Activated naive CD4-positive, alpha-beta T cell (primary cell): ENCODE results near the gene EMP1.

Source experiments
- DNase-seq, 4 experiments: peaks; one replicate each; lab custom pipeline; 2025; lab: John Stamatoyannopoulos, UW

EMP1 gene

DNA sequence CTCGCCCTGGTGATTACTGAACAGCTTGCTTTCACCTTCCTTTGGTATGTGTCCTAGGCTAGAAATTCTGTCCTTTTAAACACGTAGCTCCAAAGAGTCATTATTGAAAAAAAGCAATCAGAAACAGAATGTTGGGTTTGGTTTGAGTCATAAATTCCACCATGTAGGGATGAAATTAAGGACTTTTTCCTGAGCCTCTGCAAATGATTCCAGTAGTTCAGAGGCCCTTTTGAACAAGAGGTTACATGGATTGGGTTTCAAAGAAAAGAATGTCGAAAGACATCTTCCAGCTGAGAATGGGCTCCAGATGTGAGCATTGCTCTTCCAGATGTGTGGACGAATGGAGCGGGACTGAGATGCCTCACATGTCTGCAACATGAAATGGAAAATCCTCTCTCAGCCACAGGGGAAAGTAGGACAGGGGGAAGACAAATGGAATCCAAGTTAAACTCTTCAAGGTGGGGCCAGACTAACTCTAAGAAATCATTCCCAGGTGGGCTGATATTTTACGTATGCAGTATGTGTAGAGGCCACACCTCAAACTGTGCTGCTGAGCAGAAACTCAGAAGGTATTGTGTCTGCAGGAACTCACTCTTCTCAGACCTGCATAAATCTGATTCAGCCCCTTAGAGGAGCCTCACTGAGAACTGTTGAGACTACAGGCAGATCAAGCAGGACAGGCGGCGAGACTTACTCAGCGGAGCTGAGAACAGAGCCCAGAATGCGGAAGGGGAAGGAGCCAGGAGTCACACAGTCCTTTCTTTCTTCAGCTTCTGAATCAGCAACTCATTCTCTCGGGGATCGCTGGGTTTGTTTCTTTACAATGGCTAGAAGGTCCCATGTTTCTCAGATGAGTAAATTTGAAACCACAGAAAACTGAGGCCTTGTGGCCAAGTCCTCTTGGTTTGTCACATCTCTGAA, 23.3 kb upstream of the EMP1 start:
- DNase-seq = no peak

DNA sequence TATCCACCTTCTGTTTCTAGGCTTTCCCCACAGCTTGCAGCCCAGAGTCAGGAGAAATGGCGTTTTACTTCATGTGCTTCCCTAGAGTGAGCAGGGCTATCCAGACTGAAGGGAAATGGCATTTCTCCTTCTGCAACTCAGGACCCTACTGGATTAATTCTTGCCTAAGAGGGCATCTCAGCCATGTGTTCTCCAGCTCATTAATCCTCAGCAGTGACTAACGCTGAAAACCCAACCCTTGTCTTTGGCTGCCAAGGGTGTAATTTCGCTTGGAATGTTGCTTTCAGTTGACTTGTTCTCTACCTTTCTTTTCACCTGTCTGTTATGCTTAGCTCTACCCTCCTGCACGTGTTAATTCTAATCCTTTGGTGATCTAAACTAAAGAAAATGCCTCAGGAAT, 21.0 kb upstream of the EMP1 start:
- no peak for DNase-seq

DNA sequence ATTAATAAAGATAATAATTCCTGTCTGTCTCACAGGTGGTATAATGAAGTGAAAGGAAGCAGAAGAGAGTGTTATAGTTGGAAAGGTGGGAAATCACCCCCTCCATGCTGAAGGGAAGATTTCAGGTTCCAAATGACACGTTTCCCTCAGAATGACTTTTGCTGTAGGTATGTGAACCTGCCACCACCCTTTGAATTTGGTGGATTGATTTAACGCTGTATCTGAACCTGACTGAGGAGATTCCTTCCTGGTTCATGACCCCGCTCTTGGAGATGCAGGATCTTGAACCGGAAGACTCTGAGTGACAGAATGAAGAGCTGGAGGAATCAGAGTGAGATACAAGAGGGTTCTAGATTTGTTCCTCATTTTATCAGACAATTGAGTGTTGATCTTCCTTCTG, 20.3 kb upstream of the EMP1 start:
- DNase-seq = no peak

DNA sequence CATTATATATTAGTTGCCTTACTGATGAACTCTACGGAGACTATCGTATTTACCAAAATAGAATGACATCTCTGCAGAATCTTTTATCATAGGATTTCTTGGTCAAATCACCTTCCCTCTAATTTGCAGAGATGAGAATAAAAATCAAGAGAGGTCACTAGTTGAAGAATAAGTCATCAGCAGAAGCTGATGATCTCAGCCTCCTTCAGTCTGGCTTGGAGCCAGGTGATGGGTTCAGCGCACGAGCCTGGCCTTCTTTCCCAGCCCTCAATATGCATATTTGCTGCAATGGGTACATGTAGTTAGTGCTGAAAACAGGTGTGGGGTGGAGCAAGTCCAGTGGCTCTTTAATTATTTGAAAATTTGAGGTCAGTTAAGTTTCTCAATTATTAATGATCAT, 19.2 kb upstream of the EMP1 start:
- no peak for DNase-seq

DNA sequence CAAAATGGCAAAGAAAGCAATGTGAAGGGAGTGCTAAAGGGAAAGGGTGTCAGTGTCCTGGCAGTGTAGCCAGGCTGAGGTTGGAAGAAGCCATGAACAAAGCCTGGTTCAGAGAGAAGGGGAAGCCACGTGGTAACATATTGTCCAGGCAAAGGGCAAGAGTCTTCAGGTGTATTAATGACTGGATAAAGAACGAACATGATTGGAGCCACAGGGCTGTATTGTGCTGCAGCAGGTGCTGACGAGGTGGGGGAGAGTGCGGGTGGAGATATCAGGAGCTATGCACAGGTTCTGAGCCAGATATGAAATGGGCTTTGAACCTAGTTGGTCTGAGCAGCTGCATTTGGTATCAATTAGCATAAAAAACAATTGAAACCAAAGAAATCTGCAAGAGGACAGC, 18.6 kb upstream of the EMP1 start:
- no peak for DNase-seq

DNA sequence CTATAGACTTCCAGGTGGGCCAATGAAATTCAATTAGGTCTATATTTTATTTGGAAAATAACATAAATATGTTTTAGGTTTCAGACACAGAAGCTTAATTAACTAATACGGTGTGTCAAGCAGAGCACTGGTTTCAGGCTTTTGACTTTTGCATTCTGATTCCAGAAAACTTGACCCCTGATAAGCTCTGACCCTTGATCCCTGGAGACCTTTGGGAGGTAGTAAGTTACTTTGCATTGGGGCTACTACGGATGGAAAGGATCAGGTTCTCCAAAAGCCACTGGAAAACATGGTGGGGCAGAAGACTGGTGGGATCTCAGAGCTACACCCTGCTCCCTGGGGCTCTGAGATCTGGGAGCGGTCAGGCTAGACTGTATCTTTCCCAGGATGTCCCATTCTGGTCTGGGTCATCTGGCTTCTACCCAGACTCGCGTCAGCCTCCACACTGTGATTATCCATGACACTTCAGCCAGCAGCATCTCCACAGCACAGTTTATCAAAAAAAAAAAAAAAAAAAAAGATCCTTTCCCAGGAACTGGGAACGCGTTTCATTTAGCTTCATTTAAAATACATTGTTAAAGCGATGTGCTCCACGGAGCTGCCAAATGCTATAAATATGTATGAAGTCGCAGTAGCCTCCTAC, 17.8 kb upstream of the EMP1 start:
- DNase-seq = no peak

DNA sequence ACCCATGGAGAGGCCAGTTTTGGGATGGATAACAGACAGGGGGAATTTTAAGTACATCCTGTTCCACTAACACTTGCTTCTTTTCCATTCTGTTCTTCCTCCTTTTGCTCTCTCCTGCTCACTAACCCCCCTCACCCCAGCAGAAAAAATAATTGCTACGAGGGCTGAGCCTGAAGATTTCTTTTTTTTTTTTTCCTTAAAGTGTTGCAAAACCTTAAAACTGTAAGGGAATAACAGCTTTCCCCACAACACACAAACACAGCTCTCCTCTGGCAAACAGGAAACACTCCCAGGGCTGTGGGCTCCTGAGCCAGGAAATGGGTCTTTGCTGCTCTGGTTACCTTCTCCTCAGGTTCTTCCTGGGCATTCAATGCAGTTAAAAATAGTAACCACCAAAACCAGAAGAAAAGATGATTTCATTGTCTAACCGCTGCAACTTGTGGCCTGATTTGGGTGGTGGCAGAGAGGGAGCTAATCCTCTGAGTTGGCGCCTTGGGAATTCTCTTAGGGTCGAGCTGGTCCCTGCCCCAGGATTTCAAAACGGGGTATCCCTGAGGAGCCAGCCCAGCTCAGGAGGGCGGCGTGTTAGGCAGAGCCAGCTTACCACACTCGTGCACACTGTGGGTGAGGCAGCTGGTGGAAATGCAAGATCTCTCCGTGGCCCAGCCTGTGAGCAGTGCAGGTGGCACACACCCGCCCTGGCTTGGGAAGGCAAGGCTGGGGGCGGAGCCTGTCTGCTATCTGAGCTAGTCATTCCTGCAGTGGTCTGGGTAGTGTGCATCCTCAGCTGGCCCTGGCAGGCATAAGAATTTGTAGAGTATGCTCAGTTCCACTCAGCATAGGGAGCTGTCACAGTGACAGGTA, 17.1 kb upstream of the EMP1 start:
- DNase-seq = peak in 2 of 4 experiments; percentile 15 to 47

DNA sequence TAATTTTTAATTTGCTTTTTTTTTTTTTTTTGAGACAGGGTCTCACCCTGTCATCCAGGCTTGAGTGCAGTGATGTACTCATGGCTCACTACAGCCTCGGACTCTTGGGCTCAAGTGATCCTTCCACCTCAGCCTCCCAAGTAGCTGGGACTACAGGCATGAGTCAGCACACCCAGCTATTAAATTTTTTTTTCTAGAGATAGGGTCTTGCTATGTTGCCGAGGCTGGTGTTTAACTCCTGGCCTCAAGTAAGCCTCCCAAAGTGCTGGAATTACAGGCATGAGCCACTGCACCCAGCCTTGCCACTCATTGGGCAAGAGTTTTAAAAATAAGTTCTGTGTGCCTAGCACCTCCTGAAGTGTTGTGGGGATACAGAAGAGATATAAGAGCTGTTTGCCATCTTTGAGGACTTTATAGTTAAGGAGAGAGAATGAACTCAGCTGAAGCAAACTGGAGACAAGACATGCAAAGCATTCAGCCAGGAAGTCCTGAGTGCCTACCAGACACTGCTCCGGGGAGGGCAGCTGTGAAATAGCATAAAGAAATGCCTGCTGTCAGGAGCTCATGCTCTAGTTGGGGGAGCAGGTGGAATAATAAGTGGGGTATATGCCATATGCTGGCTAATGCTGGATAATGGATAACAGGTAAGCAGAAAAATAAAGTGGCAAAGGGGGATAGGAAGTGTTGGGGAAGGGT, 15.0 kb upstream of the EMP1 start:
- no peak for DNase-seq

DNA sequence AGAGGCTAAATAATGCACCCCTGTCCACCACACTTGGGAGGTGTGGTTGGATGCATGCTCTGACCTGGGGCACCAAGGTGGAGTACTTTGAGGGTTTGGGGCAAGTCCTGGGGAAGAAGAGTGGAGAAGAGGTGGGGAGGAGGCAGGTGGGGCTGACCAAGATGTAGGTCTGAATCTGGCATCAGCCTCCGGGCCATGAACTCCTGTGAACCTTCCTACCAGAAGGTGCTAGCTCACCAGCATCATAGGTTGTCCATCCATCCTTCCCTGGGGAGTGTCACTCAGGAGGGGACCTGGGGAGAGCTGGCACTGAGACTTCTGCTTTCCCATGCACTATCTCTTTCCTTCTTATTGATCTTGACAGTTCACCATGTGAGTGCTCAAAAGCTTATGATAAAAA, 13.6 kb upstream of the EMP1 start:
- no peak for DNase-seq

DNA sequence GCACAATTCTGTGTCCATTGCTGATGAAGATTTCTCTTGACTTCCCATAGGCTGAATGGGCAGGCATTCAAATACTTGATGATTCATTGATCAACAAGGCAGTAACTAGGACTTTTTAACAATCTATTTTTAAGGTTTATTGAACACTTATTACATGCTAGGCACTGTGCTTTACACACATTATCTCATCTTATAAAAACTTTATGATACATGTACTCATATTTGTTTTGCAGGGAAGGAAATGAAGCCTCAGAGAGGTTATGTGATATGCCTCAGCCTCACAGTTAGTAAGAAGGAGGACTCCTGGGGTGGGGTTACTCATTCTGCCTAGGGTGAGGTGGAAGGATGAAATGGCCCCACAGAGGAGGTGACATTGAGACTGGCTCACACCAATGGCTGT, 12.9 kb upstream of the EMP1 start:
- no peak for DNase-seq

DNA sequence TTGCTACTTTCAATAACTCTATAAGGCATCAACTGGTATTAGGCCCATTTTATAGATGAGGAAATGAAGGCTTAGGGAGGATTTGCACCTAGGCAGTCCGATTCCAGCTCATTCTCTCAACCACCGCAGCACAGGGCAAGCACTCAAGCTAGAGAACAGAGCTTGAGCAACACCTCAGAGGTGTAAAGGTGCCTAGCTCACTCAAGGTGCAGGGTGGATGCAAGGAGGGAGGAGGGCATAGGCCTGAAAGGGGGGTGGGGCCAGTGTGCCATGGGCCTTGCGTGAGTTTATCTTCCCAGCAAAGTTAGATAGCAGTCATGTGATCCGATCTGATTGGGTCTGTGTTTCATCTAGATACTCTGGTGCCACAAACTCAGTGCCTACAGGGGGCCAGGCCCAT, 10.2 kb upstream of the EMP1 start:
- DNase-seq = no peak

DNA sequence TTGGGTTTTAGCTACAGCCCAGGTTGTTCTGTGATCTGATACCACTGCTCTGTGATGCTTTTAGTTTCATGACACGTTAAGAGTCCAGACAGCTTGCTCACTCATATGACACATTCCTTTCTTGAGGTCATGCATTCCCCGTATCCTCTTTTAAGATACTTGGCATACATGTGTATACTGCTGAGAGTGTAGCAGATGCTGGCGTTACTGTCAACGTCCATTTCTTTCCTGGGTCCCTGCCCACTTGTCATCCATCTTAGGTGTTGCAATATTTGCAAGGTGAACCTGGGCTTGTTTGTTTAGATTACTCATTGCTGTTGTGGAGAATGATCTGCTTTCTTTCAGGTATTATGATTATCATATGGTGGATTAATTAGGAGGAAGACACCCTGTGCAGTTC, 9.1 kb upstream of the EMP1 start:
- DNase-seq = no peak

DNA sequence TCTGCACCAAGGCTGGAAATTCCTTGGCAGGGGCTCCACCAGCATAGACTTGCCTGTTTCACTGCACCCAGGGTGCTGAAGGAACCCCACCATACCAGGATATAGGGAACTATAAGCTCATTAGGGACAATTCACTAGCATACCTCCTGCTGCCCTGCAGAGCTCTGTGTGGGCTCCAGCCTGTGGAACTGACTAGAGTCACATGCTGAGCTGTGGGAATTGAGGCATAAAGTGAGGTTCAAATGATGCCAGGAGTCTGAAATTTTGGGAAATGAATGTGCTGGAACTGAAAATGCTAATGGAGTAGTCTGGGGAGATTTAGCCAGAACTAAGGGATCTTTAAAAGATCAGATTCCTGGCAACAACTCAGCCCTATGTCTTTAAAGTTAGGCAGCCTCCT, 7.3 kb upstream of the EMP1 start:
- no peak for DNase-seq

DNA sequence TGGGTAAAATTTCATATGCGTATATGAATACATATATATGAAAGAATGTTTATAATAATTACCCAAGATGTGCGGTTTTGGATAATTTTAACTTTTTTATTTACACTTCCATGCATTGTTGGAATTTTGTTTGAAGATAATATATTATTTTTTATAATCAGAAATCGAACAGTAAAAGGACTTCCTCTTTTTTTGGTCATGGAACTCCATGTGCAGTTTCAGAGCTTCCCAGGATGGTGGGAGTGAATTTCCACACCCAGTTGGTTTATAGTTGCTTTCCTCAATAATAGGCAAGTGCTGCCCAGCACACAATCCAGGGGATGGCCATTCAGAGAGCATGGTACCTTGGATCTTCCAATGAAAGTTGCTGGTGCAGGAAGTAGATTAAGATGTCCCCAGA, 6.3 kb upstream of the EMP1 start:
- DNase-seq = no peak

DNA sequence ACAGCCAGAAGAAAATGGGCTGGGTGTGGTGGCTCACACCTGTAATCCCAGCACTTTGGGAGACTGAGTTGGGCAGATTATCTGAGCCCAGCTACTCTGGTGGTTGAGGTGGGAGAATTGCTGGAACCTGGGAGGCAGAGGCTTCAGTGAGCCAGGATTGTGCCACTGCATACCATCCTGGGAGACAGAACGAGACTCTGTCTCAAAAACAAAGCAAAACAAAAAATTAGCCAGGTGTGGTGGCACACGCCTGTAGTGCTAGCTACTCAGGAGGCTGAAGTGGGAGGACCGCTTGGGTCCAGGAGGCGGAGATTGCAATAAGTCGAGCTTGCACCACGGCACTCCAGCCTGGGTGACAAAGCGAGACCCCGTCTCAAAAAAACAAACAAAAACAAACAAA, 3.8 kb upstream of the EMP1 start:
- DNase-seq = no peak

DNA sequence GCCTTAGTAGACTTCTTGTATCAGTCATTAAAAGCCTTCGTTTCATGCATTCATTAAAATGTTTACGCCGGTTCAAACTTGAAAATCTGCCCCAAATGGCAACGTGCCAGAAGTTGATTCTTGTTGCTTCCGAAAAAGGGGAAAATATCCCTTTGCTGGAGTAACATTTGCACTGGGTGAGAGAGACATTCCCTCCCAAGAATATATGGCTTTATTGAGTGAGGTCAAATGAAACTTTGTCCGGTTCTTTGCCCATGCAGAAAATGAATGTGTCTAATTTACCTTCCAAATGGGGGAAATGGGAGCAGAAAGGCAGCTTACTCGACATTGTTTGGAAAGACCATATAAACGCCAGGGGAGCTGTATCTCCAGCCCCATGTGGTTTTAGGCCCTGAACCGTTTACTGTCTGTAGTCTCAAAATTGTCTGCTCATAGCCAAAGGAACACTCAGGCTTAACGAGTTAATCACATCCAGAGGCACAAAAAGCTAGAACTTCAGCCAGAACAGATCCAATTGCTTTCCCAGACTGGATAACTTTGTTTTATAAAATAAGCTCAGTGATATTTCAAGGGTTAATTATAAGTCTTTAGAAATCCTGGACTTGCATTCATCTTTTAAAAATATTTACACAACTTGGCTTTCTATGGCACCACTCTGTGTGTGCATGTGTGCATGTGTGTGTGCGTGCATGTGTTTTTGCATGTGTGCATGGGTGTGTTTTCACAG, 2.9 kb upstream of the EMP1 start:
- no peak for DNase-seq

DNA sequence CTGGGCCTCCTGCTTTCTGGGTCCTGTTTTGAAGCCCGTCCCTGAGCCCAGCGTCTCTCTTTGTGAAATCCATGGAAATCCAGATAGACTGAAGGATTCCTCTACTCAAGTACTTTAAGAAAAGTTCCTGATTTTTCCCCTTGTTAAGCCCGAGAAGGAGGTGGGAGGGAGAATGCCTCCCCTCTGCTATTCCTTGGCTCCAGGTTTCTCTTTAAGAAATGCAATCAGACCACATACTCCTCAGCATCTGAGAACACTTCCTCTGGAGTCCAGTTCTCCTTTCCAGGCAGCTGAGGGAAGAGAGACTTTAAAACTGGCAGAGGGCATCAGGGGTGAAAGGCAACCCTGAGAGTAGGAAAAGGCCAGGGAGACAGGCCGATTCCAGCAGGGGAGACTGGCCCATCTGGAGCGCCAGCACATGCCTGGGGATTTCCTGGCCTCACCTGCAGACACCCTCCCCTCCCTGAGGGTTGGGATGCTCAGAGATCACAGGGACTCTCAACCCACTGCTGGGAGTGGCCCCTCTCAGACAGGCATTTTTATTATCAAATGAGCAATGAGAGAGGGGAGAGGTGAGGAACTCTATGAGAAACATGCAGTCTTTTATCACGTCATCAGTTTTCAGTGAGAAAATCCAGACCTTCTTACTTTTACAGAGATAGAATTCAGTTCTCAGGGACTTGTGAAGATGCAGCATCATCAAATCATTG, 2.0 kb upstream of the EMP1 start:
- DNase-seq = no peak

DNA sequence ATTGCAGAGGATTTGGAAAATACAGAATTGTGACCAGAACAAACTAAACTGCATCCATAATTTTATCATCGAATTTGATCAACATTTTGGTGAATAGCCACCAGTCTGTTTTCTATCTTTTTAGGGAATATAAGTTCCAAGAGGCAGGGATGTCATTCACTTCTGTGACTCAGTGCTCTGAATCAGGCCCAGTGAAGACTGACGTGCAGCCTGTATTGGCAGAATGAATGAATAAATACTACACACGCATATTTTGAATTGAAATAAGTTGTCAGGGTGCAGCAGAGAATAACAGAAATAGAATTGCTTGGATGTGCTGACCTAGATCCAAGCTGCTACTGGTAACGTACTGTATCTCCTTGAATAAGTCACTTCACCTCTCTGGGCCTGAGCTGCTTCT, 1.3 kb upstream of the EMP1 start:
- DNase-seq = no peak

DNA sequence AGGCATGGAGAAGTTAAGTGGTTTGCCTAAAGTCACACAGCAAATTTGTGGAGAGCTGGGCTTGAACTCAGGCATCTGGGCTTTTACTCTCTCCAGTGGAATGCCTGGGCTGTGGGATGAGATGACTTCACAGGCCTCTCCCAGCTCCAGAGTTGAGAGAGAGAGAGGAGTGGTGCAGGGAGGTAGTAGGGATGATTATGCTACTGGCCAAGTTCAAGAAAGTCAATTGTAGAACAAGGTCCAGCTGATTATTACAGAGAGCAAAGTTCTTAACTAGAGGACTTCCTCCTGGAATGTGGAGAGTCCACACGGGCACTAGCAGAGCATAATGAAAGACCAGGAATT, 769 bp upstream of the EMP1 start:
- DNase-seq = no peak

DNA sequence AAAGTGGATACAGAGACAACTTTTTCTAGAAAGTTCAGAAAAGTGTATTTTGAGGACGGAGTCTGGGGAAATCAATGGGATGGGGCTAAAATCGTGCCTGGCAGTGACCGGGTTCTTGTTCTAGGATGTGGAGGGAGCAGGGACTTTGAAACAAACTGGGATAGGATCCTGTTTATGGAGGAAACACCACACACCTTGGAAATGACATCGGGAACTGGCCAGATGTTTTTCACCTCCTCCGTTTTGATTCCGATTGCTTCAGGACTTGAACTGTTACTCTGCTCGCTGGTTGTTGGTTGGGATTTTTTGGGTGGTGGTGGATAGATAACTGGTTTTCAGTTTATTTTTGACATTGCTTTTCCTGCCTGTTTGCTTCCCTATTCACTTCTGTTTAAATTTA, 506 bp downstream of the EMP1 start:
- DNase-seq = no peak
